Small intestine (tissue), 7 donors: Measurements from ENCODE around the gene NSMCE1. TPM values are rescaled to one million over a fixed set of nuclear protein-coding genes. Genes with fewer than 3 reads are reported as not detected.

Source experiments
- DNase-seq, 2 donors: peaks; one replicate each; pipeline versions ENCODE4 v3.0.0 to v3.0.0-alpha.2; 2013
- FAIRE-seq: peaks from 2 replicates; lab custom pipeline; 2012; peaks lifted over from hg19 to GRCh38; lab: Jason Lieb, UNC
- H3K27ac ChIP-seq, 3 donors: one replicate each; pipeline ENCODE4 v1.5.1; 2013; ENCODE audit warnings: low read length in 2 of 3, mild to moderate bottlenecking in 2 of 3, control low read depth in 1 of 3, inconsistent platforms in 1 of 3, low read depth in 1 of 3, moderate library complexity in 1 of 3
- H3K27me3 ChIP-seq, 3 donors: one replicate each; pipeline ENCODE4 v1.6.1; 2013; ENCODE audit warnings: low read length in 3 of 3, inconsistent platforms in 1 of 3; ENCODE audit not compliant: control insufficient read depth in 3 of 3, insufficient read depth in 3 of 3
- H3K36me3 ChIP-seq, 3 donors: one replicate each; pipeline ENCODE4 v1.6.1; 2013; ENCODE audit warnings: low read length in 3 of 3, inconsistent platforms in 1 of 3, low read depth in 1 of 3, mild to moderate bottlenecking in 1 of 3, moderate library complexity in 1 of 3; ENCODE audit not compliant: control insufficient read depth in 3 of 3, insufficient read depth in 2 of 3
- H3K4me1 ChIP-seq, 3 donors: one replicate each; pipeline ENCODE4 v1.6.1; 2013; ENCODE audit warnings: low read length in 2 of 3, inconsistent platforms in 1 of 3, low read depth in 1 of 3, mild to moderate bottlenecking in 1 of 3, moderate library complexity in 1 of 3; ENCODE audit not compliant: control insufficient read depth in 3 of 3, insufficient read depth in 2 of 3
- H3K4me3 ChIP-seq, 3 donors: one replicate each; pipeline ENCODE4 v1.5.1; 2013; ENCODE audit warnings: low read length in 3 of 3, control low read depth in 1 of 3, inconsistent platforms in 1 of 3, low read depth in 1 of 3, mild to moderate bottlenecking in 1 of 3, moderate library complexity in 1 of 3
- H3K9me3 ChIP-seq, 2 donors: one replicate each; pipeline ENCODE4 v1.6.1; 2013; ENCODE audit warnings: low read depth in 1 of 2, low read length in 1 of 2; ENCODE audit not compliant: control insufficient read depth in 2 of 2, insufficient read depth in 1 of 2
- WGBS, 3 donors: extraction: QIAGEN DNeasy Blood & Tissue Kit; methylation state at CpG; one replicate each; pipeline ENCODE4 v1.1.7; 2013; 5-methylcytosine and 5-hydroxymethylcytosine counted together
- polyA plus RNA-seq, 4 donors: library from polyadenylated mRNA; stranded (reverse) in 3 of 4; unstranded in 1 of 4; fragments of 200-250 nt in 3 of 4; fragments of 120-200 nt in 1 of 4; gene quantifications; one replicate each; pipeline versions ENCODE4 v1.2.1 to v1.2.3, GENCODE V29; 2013
- donor health status: healthy with polysubstance abuse.
- donor health status: control.
- donor health status: control.
- donor health status: Bipolar disorder and iron deficiency.
- donor health status: healthy.

The NSMCE1 gene
- polyA plus RNA-seq, 4 donors = 37.8 to 66.1 (median 52.3) TPM

- FAIRE-seq (no peak), DNase-seq (no peak)
- Histone ChIP-seq H3K36me3 (peaks cover 0 to 89% (median 2%) of the 10 kb centered on the region in 3 donors), H3K27me3 (no peaks in the 10 kb centered on the region), H3K4me3 (no peak overlapping the region), H3K9me3 (no peaks in the 10 kb centered on the region), H3K27ac (peak overlapping the region in 1 of 3 donors; percentile 5), H3K4me1 (peaks cover 0 to 16% (median 0%) of the 10 kb centered on the region in 3 donors)
- 73 to 78% (median 76%) methylated on average over 8 of the region's 8 CpGs for WGBS, 3 donors
Observed at GRCh38 chr16:27221576-27222248, 46.9 kb downstream of the NSMCE1 start.

GRCh38 chr16:27220991-27221390 lies 47.6 kb downstream of the NSMCE1 start:
- WGBS, 3 donors = 91 to 94% (median 93%) methylated on average over 16 of the region's 16 CpGs
- FAIRE-seq (no peak), DNase-seq (no peak)
- H3K36me3 ChIP-seq = peaks cover 0 to 91% (median 2%) of the 10 kb centered on the region in 3 donors
- H3K9me3 ChIP-seq = no peaks in the 10 kb centered on the region
- peaks cover 0 to 10% (median 0%) of the 10 kb centered on the region in 3 donors for H3K4me1 ChIP-seq
- H3K4me3 ChIP-seq = no peak overlapping the region
- H3K27me3 ChIP-seq = no peaks in the 10 kb centered on the region
- H3K27ac ChIP-seq = no peak overlapping the region

- Histone ChIP-seq H3K36me3 (peaks cover 0 to 93% (median 2%) of the 10 kb centered on the region in 3 donors), H3K27ac (no peak overlapping the region), H3K4me1 (peaks cover 0 to 9% (median 0%) of the 10 kb centered on the region in 3 donors), H3K27me3 (no peaks in the 10 kb centered on the region), H3K9me3 (no peaks in the 10 kb centered on the region), H3K4me3 (no peak overlapping the region)
- WGBS, 3 donors = 95 to 98% (median 97%) methylated on average over 8 of the region's 8 CpGs
- FAIRE-seq (no peak), DNase-seq (no peak)
Observed at GRCh38 chr16:27220527-27220926, 48.0 kb downstream of the NSMCE1 start.

GRCh38 chr16:27220120-27220519 lies 48.5 kb downstream of the NSMCE1 start:
- 90 to 95% (median 93%) methylated on average over 9 of the region's 9 CpGs for WGBS, 3 donors
- no peaks in the 10 kb centered on the region for H3K9me3 ChIP-seq
- no peak overlapping the region for H3K27ac ChIP-seq
- H3K36me3 ChIP-seq = peaks cover 0 to 90% (median 2%) of the 10 kb centered on the region in 3 donors
- DNase-seq (no peak), FAIRE-seq (no peak)
- no peaks in the 10 kb centered on the region for H3K27me3 ChIP-seq
- peaks cover 0 to 5% (median 0%) of the 10 kb centered on the region in 3 donors for H3K4me1 ChIP-seq
- H3K4me3 ChIP-seq = no peak overlapping the region

DNA sequence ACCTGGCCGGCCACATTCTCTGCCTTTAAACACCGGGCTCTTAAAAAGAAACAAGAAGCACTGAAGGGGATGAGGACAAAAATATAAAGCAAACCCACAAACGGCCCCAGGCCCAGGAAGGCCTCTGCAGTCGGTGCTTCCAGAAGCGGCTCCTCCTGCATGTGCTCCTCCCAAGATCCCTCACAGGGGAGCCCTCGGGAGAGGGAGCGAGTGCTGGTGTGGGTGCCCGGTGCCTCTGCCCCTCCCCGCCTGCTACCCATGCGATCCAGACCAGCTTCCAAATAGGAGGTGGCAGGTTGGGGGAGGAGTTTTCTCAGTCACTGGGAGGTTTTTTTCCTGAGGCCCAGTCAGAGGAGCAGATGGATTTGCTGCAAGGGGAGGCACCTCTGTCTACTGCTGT lies 49.4 kb downstream of the NSMCE1 start:
- Histone ChIP-seq H3K36me3 (peaks cover 0 to 80% (median 2%) of the 10 kb centered on the region in 3 donors), H3K27me3 (no peaks in the 10 kb centered on the region), H3K9me3 (no peaks in the 10 kb centered on the region), H3K4me1 (peaks cover 0 to 11% (median 0%) of the 10 kb centered on the region in 3 donors), H3K4me3 (no peak overlapping the region), H3K27ac (no peak overlapping the region)
- WGBS, 3 donors = 89 to 96% (median 90%) methylated on average over 10 of the region's 10 CpGs
- no peak for FAIRE-seq
- DNase-seq = no peak

DNA sequence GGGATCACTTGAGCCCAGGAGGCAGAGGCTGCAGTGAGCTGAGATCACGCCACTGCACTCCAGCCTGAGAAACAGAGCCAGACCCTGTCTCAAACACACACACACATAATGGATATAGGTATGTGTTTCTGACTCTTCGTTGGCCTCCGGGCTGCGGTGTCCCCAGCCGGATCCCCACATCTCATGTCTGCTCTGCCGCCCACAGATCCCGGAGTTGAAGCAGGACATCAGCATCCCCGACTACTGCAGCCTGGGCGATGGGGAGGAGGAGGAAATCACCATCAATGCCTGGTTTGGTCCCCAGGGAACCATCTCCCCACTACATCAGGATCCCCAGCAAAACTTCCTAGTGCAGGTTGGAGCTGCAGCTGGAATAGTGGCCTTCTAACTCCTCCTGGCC lies 49.8 kb downstream of the NSMCE1 start:
- Histone ChIP-seq H3K27ac (no peak overlapping the region), H3K4me3 (no peak overlapping the region), H3K4me1 (peaks cover 0 to 15% (median 0%) of the 10 kb centered on the region in 3 donors), H3K27me3 (no peaks in the 10 kb centered on the region), H3K36me3 (peaks cover 0 to 78% (median 2%) of the 10 kb centered on the region in 3 donors), H3K9me3 (no peaks in the 10 kb centered on the region)
- DNase-seq (no peak), FAIRE-seq (no peak)
- WGBS, 3 donors = 93 to 97% (median 96%) methylated on average over 9 of the region's 9 CpGs

DNA sequence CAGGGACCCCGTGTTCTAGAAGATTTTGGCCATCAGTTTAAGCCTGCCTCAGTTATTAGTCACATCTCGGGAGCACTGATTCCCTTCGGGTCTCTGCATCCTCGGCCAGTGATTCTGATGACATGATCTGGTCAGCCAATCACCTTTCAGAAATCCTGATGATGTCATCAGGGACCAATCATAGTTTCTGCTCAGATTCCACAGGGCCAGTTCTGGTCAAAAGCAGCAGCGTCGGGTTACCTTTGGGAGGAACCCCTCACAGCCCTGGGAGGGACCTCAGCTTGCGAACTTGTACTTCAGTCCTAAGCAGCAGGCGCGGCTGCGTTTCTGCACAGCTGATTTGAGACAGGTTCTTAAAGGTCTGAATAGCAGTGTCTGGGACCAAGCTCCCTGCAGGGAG lies 51.3 kb downstream of the NSMCE1 start:
- H3K4me3 ChIP-seq = no peak overlapping the region
- no peaks in the 10 kb centered on the region for H3K9me3 ChIP-seq
- no peak for FAIRE-seq
- 76 to 77% (median 77%) methylated on average over 10 of the region's 10 CpGs for WGBS, 3 donors
- no peaks in the 10 kb centered on the region for H3K27me3 ChIP-seq
- DNase-seq = no peak
- H3K36me3 ChIP-seq = peaks cover 0 to 69% (median 2%) of the 10 kb centered on the region in 3 donors
- H3K27ac ChIP-seq = no peak overlapping the region
- peaks cover 0 to 20% (median 0%) of the 10 kb centered on the region in 3 donors for H3K4me1 ChIP-seq

GRCh38 chr16:27216297-27216885 lies 52.2 kb downstream of the NSMCE1 start:
- peak overlapping the region in 1 of 3 donors; percentile 46 for H3K4me3 ChIP-seq
- H3K27me3 ChIP-seq = no peaks in the 10 kb centered on the region
- H3K4me1 ChIP-seq = peaks cover 0 to 20% (median 0%) of the 10 kb centered on the region in 3 donors
- FAIRE-seq (no peak), DNase-seq (no peak)
- no peak overlapping the region for H3K27ac ChIP-seq
- H3K36me3 ChIP-seq = peaks cover 0 to 63% (median 2%) of the 10 kb centered on the region in 3 donors
- 90 to 94% (median 90%) methylated on average over 16 of the region's 16 CpGs for WGBS, 3 donors
- H3K9me3 ChIP-seq = no peaks in the 10 kb centered on the region
